Sciatic nerve (tissue), 2 donors: ENCODE measurements around the gene IFNAR1. TPM values are rescaled to one million over a fixed set of nuclear protein-coding genes. Genes with fewer than 3 reads are reported as not detected.

Experiments used
- ATAC-seq: fragments of 200-7000 bp; cut with Tn5 transposase; one replicate; pipeline ENCODE4 v1.9.1; 2020; ENCODE audit warnings: mild to moderate bottlenecking, moderate library complexity
- DNase-seq: peaks from one replicate; pipeline ENCODE4 v3.0.0-alpha.2; 2020; ENCODE audit warnings: low spot score
- intact Hi-C: fragments of 100-400 bp; cut with DNase I; formaldehyde crosslinking; loops from one replicate; pipeline ENCODE4 v1.14.2; 2022
- total RNA-seq: library from RNA; stranded (reverse); fragmentation: NEBNext Ultra II Directional; extraction: Animal tissue kit (Norgen Biotek cat#: 25700); gene quantifications from one replicate; pipeline ENCODE4 v1.2.1, GENCODE V29; 2021
- donor health status: DM: no; HTN: no; CAD: no.
- donor health status: DM: no; HTN: no; CAD: no.

The IFNAR1 gene
- total RNA-seq, result 61.7 TPM

- DNase-seq (peak; percentile 99), ATAC-seq (peak; percentile 100)
- intact Hi-C loops, result no loop called here
Observed at GRCh38 chr21:33324291-33325221, at the start of gene IFNAR1. Gene IFNAR1, plus strand, starts transcription at chr21:33324970. Its CDS starts 86 bp downstream, at chr21:33325056.

DNA sequence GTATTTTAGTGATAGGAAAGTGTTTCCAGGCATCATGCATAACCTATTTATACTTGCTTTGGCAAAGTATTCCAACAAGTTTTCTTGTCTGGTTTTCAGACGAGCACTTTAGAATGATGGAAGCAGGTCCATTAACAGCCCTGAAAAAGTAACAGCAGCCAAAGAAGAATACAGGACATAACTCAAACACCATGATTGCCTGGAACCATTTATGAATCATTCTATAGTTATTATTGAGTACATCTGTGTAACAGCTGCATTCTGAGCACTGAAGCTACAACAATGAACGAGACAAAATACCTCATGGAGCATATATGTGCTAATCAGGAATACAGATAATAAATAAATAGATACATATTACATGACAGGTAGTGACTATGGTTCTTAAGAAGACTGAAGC lies 46.0 kb upstream of the IFNAR1 start:
- DNase-seq (no peak), ATAC-seq (no peak)
- intact Hi-C loops, result no loop called here

DNA sequence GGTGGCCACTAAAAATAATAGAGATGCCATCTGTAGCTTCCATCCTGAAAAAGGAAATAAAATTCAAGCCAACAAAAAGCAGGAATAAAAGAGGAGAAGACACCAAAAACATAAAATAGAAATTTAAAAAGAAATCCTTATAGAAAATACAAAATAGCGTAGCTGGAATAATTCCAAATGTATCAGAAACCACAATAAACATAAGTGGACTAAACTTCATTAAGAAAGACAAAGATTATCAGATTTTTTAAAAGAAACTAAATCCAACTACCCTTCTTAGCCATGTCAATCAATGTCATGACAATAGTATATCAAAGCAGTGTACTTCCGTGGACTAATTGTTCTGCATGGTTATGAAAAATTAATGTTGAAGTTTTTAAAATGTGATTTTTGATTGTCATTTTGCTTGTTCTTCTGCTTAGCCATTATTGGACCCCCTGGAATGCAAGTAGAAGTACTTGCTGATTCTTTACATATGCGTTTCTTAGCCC lies 45.4 kb upstream of the IFNAR1 start:
- intact Hi-C loops, result no loop called here
- DNase-seq (no peak), ATAC-seq (no peak)

- no peak for DNase-seq
- intact Hi-C loops, result no loop called here
- no peak for ATAC-seq
Observed at GRCh38 chr21:33281096-33281652, 43.6 kb upstream of the IFNAR1 start.

- DNase-seq (no peak), ATAC-seq (no peak)
- intact Hi-C loops, result no loop called here
Observed at GRCh38 chr21:33283203-33283602, 41.6 kb upstream of the IFNAR1 start.

DNA sequence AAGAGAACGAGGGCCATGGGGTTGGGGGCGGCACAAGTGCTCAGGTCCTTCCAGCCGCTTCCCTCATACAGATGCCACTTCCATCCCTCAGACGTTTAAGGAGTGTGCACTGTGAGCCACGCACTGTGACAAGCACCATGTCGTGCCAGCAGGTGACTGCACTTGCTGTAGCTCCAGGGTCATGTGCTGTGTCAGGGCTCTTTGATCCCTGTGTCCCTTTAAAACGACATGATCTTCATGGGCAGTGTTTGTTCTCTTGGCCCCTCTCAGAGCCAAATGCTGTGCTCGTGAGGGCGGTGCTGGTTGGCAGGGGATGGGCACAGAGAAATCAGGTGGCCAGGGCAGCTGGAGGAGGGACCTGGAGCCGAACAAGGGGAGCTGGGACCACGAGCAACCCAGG lies 38.7 kb upstream of the IFNAR1 start:
- intact Hi-C loops, result no loop called here
- no peak for ATAC-seq
- no peak for DNase-seq

DNA sequence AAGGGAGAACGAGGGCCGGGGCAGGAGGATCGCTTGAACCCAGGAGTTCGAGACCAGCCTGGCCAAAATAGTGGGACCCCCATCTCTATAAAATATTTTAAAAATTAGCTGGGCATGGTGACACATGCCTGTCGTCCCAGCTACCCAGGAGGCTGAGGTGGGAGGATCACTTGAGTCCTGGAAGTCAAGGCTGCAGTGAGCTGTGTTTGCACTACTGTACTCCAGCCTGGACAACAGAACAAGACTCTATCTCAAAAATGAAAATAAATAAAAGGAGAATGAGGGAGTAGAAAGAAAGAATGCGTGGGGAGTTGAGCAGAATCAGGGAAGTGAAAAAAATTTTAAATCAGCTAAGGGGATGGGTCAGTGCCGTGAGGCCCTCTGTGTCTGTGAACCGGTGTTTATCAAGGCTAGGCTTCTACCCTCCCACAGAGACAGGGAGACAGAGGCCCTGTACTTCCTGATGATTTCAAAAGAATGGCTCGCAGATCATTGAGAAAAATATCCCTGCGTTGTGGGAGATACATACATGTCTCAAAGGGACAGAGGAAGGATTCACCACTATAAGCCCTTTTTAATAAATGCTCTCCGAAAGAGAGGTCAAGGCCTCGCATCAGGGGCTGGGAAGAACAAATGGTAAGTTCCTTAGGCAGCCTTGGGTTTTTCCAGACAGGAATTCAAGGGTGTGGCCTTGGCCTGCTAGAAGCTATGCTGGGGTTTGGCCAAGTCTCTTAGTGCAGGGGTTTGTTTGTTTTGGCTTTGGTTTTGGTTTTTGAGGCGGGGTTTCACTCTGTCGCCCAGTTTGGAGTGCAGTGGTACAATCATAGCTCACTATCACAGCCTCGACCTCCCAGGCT lies 37.9 kb upstream of the IFNAR1 start:
- intact Hi-C loops, result no loop called here
- DNase-seq (no peak), ATAC-seq (peak; percentile 81)

DNA sequence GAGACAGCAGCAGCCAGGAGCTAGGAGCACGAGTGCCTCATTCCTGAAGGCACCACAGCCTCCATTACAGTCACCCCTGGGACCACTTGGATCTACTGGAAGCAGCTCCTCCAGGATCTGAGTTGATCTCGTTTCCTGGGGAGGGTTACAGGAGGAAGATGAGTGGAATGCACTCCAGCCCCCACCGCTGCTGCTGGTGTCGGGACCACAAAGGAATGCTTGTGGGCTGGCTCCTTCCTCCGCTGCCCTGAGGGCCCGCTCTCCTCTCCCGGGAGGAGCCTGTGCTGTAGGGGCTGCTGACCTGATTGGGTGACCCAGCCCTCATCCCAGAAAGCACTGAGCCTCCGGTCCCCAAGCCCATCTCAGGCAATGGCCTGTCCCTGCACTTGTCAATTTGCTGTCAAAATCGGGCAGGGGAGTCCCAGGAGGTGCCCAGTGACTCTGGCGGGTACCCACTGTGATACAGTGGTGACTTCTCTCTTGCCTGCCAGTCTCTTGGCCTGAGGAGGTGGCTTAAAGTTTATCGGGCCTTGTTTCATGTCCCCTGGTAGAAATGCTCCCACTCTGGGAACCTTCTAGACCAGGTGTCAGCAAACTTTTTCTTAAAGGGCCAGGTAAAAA lies 35.5 kb upstream of the IFNAR1 start:
- intact Hi-C loops, result no loop called here
- ATAC-seq (peak; percentile 6), DNase-seq (no peak)

DNA sequence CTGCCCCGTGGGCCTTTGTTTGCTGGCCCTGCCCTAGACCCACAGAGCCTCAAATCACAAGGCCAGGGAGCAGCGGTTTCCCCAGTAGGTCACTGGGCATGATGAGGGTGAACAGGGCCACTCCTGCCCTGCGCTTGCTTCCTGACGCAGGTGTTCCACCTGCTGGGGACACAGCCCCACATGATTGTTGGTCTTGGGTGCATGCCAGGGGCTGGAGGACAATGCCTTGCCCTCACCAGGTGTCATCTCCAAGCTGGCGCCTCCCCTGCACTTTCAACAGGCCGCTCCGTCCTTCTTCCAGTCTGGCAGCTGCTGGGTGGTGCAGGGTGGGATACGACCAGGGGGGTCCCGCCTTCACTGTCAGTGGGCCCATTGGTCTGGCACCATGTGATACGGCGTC lies 34.3 kb upstream of the IFNAR1 start:
- ATAC-seq, result no peak
- DNase-seq, result no peak
- intact Hi-C loops, result no loop called here

- intact Hi-C loops, result no loop called here
- ATAC-seq (no peak), DNase-seq (no peak)
Observed at GRCh38 chr21:33291686-33292085, 33.1 kb upstream of the IFNAR1 start.

- DNase-seq (no peak), ATAC-seq (no peak)
- intact Hi-C loops, result no loop called here
Observed at GRCh38 chr21:33292724-33293123, 32.0 kb upstream of the IFNAR1 start.

GRCh38 chr21:33293136-33293535 lies 31.6 kb upstream of the IFNAR1 start:
- DNase-seq, result no peak
- intact Hi-C loops, result no loop called here
- no peak for ATAC-seq

GRCh38 chr21:33293811-33294216 lies 31.0 kb upstream of the IFNAR1 start:
- DNase-seq, result no peak
- intact Hi-C loops, result no loop called here
- ATAC-seq, result no peak

DNA sequence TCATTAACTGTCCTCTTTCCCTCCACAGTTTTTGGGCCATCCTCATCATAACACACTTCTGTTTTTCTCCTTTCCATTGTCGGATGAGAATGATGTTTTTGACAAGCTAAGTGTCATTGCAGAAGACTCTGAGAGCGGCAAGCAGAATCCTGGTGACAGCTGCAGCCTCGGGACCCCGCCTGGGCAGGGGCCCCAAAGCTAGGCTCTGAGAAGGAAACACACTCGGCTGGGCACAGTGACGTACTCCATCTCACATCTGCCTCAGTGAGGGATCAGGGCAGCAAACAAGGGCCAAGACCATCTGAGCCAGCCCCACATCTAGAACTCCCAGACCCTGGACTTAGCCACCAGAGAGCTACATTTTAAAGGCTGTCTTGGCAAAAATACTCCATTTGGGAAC lies 28.6 kb upstream of the IFNAR1 start:
- DNase-seq (no peak), ATAC-seq (no peak)
- intact Hi-C loops, result no loop called here

- no peak for DNase-seq
- ATAC-seq, result peak; percentile 20
- intact Hi-C loops, result no loop called here
Observed at GRCh38 chr21:33299181-33299752, 25.5 kb upstream of the IFNAR1 start.

GRCh38 chr21:33300701-33301631 lies 23.8 kb upstream of the IFNAR1 start:
- intact Hi-C loops, result no loop called here
- no peak for DNase-seq
- ATAC-seq, result peak; percentile 77

DNA sequence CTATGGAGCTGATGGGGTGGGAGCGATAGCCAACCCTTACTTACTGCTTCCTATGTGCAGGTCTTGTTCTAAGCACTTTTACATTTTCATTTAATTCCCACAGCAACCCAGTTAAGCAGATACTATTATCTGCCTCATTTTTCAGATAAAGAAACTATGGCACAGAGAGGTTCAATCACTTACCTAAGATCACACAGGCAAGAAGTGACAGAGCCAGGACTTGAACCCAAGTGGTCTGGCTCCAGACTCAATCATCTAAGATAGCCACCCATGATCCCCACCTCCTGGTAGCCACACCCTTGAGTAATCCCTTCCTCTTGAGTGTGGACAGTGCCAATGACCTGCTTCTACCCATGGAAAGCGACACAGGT lies 23.2 kb upstream of the IFNAR1 start:
- intact Hi-C loops, result no loop called here
- DNase-seq (no peak), ATAC-seq (no peak)

DNA sequence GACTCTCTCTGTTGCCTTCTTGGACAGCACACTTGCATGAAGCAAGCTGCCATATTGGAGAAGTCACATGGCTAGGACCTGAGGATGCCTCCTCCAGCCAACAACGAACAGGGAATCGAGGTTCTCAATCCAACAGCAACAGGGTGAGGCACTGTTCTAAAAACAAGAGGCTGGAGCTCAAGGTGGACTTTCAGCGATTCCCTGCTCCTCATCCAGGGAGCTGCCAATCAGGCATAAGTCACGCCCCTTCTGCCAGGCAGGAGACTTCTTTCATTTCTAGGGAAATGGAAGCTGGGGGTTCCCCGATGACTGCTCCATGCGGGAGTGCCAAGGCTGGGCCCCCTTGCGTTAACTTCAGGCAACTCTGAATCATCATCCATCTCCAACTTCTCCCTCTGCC lies 22.7 kb upstream of the IFNAR1 start:
- ATAC-seq, result no peak
- intact Hi-C loops, result no loop called here
- DNase-seq, result no peak
